ENCODE results near the gene DNAJC5G. TPM values are rescaled to one million over a fixed set of nuclear protein-coding genes. Genes with fewer than 3 reads are reported as not detected.

DNAJC5G gene
- total and polyA plus RNA-seq, 9 of the 15 experiments (the other 6 are each of a cell fraction or from before 2014, with no cell fraction given): not detected

- TF ChIP-seq NELFE (IDR thresholded peaks at IDR 0.05; ENCODE audit: insufficient read depth, insufficient read length): no peak
These were observed 47.1 kb downstream of the DNAJC5G start (continued) for GRCh38 chr2:27322301-27322765.

- Histone ChIP-seq H3K27me3 (ENCODE audit: control insufficient read depth in 2 of 2, insufficient read depth in 2 of 2, low read length in 2 of 2) (no peaks in the 10 kb centered on the region), H3K9me3 (replicated peaks; ENCODE audit: control insufficient read depth, insufficient read depth, low read depth, low read length) (no peaks in the 10 kb centered on the region), H3K4me2 (ENCODE audit: insufficient read depth, low read length) (peak within 1 kb of the TSS; percentile 96), H3K4me3 (peak within 1 kb of the TSS; percentile 71), H3K79me2 (ENCODE audit: control insufficient read depth, insufficient read depth, low read length) (peaks cover 32% of the 10 kb centered on the region), H3K4me1 (replicated peaks in 1 of 2; ENCODE audit: control insufficient read depth in 2 of 2, insufficient read depth in 2 of 2, low read length in 2 of 2) (peaks cover 8 to 21% of the 10 kb centered on the region in 2 experiments; a peak in 4 of 5 replicates), H3K9ac (ENCODE audit: insufficient read depth in 1 of 2, low read depth in 2 of 2, low read length in 2 of 2) (peak within 1 kb of the TSS; percentile 97 to 99), H4K20me1 (replicated peaks; ENCODE audit: control insufficient read depth, insufficient read depth, low read length) (no peaks in the 10 kb centered on the region), H3K9me1 (ENCODE audit: control insufficient read depth, insufficient read depth, low read length) (no peaks in the 10 kb centered on the region), H3K27ac (ENCODE audit: extremely low read depth, low read depth, low read length) (peak within 1 kb of the TSS; percentile 98), H3K36me3 (ENCODE audit: control insufficient read depth, insufficient read depth, low read length) (peaks cover 29% of the 10 kb centered on the region; the same call in 2 of the 3 replicates), H2AFZ (ENCODE audit: low read depth, low read length) (peak within 1 kb of the TSS; percentile 84)
- ChIA-PET POLR2A (interaction anchor here (0.6 to 4.1 kb wide), 15 partner anchors 8 to 360 kb away, joined by 3 to 22 read pairs (median 4); partner anchors contain the start of gene GTF3C2), CTCF (ENCODE audit: low intra/inter-chr PET ratio) (interaction anchor here (0.8 kb wide), 1 partner anchor 33 kb away, joined by 3 read pairs; no protein-coding TSS in a partner anchor)
- TSS peak; percentile 96 for BruUV-seq (replicated peaks)
- intact Hi-C loops (cut with micrococcal nuclease) (loop anchor here (1.0 kb wide), 2 partner anchors 33 to 47 kb away; partner anchors contain the start of genes EIF2B4, GTF3C2 and SNX17), in situ Hi-C loops (cut with MboI) (no loop called here)
- DNase-seq (ENCODE audit: extremely low read depth in 1 of 4, low spot score in 3 of 4): peak; percentile 96
- under 1% methylated on average over 39 of the region's 39 CpGs for WGBS (ENCODE audit: insufficient coverage, low coverage, missing lambda C conversion rate)
- ATAC-seq: peak; percentile 95
- FAIRE-seq: peak; percentile 92
- TF ChIP-seq, protein P1, sequence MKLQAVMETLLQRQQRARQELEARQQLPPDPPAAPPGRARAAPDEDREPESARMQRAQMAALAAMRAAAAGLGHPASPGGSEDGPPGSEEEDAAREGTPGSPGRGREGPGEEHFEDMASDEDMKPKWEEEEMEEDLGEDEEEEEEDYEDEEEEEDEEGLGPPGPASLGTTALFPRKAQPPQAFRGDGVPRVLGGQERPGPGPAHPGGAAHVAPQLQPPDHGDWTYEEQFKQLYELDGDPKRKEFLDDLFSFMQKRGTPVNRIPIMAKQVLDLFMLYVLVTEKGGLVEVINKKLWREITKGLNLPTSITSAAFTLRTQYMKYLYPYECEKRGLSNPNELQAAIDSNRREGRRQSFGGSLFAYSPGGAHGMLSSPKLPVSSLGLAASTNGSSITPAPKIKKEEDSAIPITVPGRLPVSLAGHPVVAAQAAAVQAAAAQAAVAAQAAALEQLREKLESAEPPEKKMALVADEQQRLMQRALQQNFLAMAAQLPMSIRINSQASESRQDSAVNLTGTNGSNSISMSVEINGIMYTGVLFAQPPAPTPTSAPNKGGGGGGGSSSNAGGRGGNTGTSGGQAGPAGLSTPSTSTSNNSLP (IDR thresholded peaks at IDR 0.05; ENCODE audit: borderline replicate concordance, low read depth, low read length): no peak
- no peak for TF ChIP-seq HDAC6 (IDR thresholded peaks at IDR 0.05; ENCODE audit: low read depth, low read length)
- no peak for TF ChIP-seq ZBTB33 (CRISPR knock-in tag; IDR thresholded peaks at IDR 0.05)
- TF ChIP-seq MEIS2 (IDR thresholded peaks at IDR 0.05; ENCODE audit: partially characterized antibody): peak; percentile 25
- TF ChIP-seq SIN3B (IDR thresholded peaks at IDR 0.05; ENCODE audit: low read depth): peak; percentile 81
- TF ChIP-seq BRD4 (IDR thresholded peaks at IDR 0.05): no peak
- peak; percentile 80 for TF ChIP-seq TBP (optimal IDR thresholded peaks at IDR 0.05; ENCODE audit: low read depth, low read length)
- TF ChIP-seq XRCC4 (IDR thresholded peaks at IDR 0.05; ENCODE audit: extremely low read depth, insufficient read depth, insufficient read length): no peak
- TF ChIP-seq, protein P2, sequence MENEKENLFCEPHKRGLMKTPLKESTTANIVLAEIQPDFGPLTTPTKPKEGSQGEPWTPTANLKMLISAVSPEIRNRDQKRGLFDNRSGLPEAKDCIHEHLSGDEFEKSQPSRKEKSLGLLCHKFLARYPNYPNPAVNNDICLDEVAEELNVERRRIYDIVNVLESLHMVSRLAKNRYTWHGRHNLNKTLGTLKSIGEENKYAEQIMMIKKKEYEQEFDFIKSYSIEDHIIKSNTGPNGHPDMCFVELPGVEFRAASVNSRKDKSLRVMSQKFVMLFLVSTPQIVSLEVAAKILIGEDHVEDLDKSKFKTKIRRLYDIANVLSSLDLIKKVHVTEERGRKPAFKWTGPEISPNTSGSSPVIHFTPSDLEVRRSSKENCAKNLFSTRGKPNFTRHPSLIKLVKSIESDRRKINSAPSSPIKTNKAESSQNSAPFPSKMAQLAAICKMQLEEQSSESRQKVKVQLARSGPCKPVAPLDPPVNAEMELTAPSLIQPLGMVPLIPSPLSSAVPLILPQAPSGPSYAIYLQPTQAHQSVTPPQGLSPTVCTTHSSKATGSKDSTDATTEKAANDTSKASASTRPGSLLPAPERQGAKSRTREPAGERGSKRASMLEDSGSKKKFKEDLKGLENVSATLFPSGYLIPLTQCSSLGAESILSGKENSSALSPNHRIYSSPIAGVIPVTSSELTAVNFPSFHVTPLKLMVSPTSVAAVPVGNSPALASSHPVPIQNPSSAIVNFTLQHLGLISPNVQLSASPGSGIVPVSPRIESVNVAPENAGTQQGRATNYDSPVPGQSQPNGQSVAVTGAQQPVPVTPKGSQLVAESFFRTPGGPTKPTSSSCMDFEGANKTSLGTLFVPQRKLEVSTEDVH (IDR thresholded peaks at IDR 0.05; ENCODE audit: low read depth, partially characterized antibody): peak; percentile 80
- TF ChIP-seq STAT5A (IDR thresholded peaks at IDR 0.05; ENCODE audit: borderline replicate concordance, low read length): no peak
- TF ChIP-seq ESRRB (CRISPR knock-in tag; IDR thresholded peaks at IDR 0.05; ENCODE audit: borderline replicate concordance): no peak; the same call in 1 of the 2 replicates
These were observed 47.7 kb downstream of the DNAJC5G start, which contains the start of gene MPV17 for GRCh38 chr2:27322766-27323595. Gene MPV17, minus strand, starts transcription at chr2:27323097. Its CDS starts 580 bp downstream, at chr2:27322517.

All from K562 (cell line).